Ovary (tissue), 3 donors: ENCODE results near the gene CYTH1.

ENCODE experiments used
- CTCF ChIP-seq, 3 donors: fragments of 450-650 bp in 2 of 3; fragments of 200-600 bp in 1 of 3; IDR thresholded peaks; one replicate each; pipeline versions ENCODE4 v1.5.1 to v1.8.0; 2016 to 2022; ENCODE audit warnings: antibody characterized with exemption in 3 of 3, mild to moderate bottlenecking in 1 of 3
- EP300 ChIP-seq: sonication (generic); formaldehyde crosslinking; IDR thresholded peaks from one replicate; pipeline ENCODE4 v1.6.1; 2017; ENCODE audit warnings: antibody characterized with exemption
- POLR2A ChIP-seq: fragments of 450-650 bp; IDR thresholded peaks from one replicate; pipeline ENCODE4 v1.6.1; 2017; ENCODE audit warnings: antibody characterized with exemption, mild to moderate bottlenecking, moderate library complexity
- donor health status: DM: no; HTN: no; CAD: no.

GRCh38 chr17:78654325-78654724 lies 127.7 kb downstream of the CYTH1 start:
- TF ChIP-seq CTCF (IDR thresholded peaks at IDR 0.05) (no peak), EP300 (no peak), POLR2A (no peak)
